ENCODE measurements around the gene NDST1. TPM values are rescaled to one million over a fixed set of nuclear protein-coding genes. Genes with fewer than 3 reads are reported as not detected.

NDST1 gene
- polyA plus RNA-seq, 1 donor = 45.4 TPM

DNA sequence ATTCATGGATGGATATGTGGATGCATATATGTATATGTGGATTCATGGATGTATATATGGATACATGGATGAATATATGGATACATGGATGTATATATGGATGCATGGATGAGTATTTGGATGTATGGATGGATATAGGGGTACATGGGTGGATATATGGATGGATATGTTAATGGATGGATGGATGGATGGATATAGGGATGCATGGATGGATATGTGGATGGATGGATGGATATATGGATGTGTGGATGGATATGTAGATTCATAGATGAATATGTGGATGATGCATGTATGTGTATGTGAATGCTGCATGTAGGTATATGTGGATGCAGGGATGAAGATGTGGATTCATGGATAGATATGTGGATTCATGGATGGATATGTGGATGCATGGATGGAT lies 79.1 kb downstream of the NDST1 start:
- DNase-seq = no peak
- Histone ChIP-seq H3K27me3 (ENCODE audit: control insufficient read depth, insufficient read depth, low read length) (no peaks in the 10 kb centered on the region), H3K9me3 (ENCODE audit: control insufficient read depth, low read depth, low read length) (no peaks in the 10 kb centered on the region), H3K36me3 (ENCODE audit: control insufficient read depth, insufficient read depth, low read length) (no peaks in the 10 kb centered on the region), H3K27ac (ENCODE audit: low read length) (peak overlapping the region; percentile 90), H3K4me3 (ENCODE audit: low read length) (peak overlapping the region; percentile 61), H3K4me1 (ENCODE audit: control insufficient read depth, insufficient read depth, low read length) (peaks cover 80% of the 10 kb centered on the region)

- peak in 1 of 2 donors; percentile 87 for DNase-seq
- peaks cover 5% of the 10 kb centered on the region for H3K36me3 ChIP-seq (ENCODE audit: control insufficient read depth, insufficient read depth, low read length)
- H3K4me3 ChIP-seq (ENCODE audit: low read length) = peak overlapping the region; percentile 61
- H3K9me3 ChIP-seq (ENCODE audit: control insufficient read depth, low read depth, low read length) = no peaks in the 10 kb centered on the region
- H3K27ac ChIP-seq (ENCODE audit: low read length) = peak overlapping the region; percentile 90
- peaks cover 81% of the 10 kb centered on the region for H3K4me1 ChIP-seq (ENCODE audit: control insufficient read depth, insufficient read depth, low read length)
- WGBS (ENCODE audit: insufficient coverage, low lambda C conversion rate) = no CpG with 5 or more reads among the region's 6 CpGs
- no peaks in the 10 kb centered on the region for H3K27me3 ChIP-seq (ENCODE audit: control insufficient read depth, insufficient read depth, low read length)
These were observed 80.1 kb downstream of the NDST1 start for GRCh38 chr5:150587856-150588595.

GRCh38 chr5:150588596-150588890 lies 80.6 kb downstream of the NDST1 start:
- Histone ChIP-seq H3K9me3 (ENCODE audit: control insufficient read depth, low read depth, low read length) (no peaks in the 10 kb centered on the region), H3K4me1 (ENCODE audit: control insufficient read depth, insufficient read depth, low read length) (peaks cover 81% of the 10 kb centered on the region), H3K36me3 (ENCODE audit: control insufficient read depth, insufficient read depth, low read length) (peaks cover 5% of the 10 kb centered on the region), H3K27me3 (ENCODE audit: control insufficient read depth, insufficient read depth, low read length) (no peaks in the 10 kb centered on the region), H3K4me3 (ENCODE audit: low read length) (no peak overlapping the region), H3K27ac (ENCODE audit: low read length) (peak overlapping the region; percentile 90)
- DNase-seq = peak in 1 of 2 donors; percentile 58
- WGBS (ENCODE audit: insufficient coverage, low lambda C conversion rate) = no CpG with 5 or more reads among the region's 1 CpG

DNA sequence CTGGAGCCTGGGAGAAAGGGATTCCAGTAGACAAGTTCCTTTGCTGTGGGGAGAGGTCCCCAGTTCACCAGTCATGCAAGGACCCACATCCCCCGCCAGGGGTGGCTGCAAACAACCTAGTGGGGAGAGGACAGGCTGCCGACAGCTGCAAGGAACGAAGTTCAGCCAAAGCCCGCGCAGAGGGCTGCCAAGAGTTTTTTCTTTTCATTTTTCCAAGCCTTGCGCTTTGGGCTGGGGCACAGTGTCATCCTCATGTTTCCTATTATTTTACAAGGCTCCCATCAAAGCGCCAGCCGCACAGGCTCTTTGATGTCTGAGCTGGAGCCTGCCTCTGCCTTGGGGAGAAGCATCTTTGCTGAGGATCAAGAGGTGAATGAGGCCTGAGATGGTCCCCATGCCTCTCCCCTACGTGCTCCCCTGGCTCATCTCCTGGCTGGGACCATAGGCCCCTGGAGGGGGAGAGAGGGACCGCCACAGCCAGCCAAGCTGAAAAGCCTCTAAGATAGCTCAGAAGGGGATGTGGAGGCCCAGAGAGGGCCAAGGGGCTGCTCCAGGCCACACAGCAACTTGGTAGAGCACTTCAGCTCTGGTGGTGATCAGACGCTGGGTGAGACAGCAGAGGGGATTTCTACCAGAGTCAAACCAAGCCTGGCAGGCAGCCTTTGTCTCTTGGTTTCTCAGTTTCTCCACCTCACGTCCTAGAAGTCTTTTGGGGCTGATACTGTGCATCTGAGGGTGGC lies 82.1 kb downstream of the NDST1 start:
- H3K27me3 ChIP-seq (ENCODE audit: control insufficient read depth, insufficient read depth, low read length) = no peaks in the 10 kb centered on the region
- H3K4me1 ChIP-seq (ENCODE audit: control insufficient read depth, insufficient read depth, low read length) = peaks cover 80% of the 10 kb centered on the region
- H3K27ac ChIP-seq (ENCODE audit: low read length) = peak overlapping the region; percentile 90
- no CpG with 5 or more reads among the region's 12 CpGs for WGBS (ENCODE audit: insufficient coverage, low lambda C conversion rate)
- H3K36me3 ChIP-seq (ENCODE audit: control insufficient read depth, insufficient read depth, low read length) = peaks cover 7% of the 10 kb centered on the region
- no peak overlapping the region for H3K4me3 ChIP-seq (ENCODE audit: low read length)
- no peaks in the 10 kb centered on the region for H3K9me3 ChIP-seq (ENCODE audit: control insufficient read depth, low read depth, low read length)
- peak; percentile 72 to 78 for DNase-seq

DNA sequence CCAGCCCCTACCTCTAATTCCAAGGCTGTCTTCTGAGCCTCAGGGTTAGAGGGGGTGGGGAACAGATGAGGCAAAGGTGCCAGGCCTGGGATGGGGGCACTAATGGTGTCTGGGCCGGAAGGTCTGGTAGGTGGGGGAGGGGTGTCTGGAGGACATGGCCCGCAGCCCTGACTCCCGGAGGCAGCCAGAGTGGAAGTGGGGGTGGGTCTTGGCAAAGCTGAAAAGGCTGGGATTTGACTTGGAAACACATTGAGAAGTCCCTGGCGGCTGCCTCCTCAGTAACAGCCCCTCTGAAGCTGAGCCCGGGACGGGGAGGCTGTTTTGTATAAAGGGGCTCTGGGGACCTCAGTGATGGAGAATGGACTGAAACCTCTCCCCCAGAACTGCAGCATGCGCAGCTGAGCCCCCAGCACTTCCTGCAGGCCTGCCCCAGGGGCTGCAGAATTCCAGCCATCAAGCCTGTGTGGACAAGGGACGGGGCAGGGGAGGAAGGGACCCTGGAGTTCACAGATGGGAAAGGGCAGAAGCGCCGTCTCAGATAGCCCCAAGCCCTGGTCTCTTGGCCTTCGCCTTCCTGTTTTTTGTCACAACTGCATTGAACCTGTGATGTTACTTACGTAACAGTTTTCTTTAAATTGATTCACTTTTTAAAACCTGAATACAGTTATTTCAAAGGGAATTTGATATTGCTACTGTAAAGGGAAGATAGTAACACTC lies 83.2 kb downstream of the NDST1 start:
- H3K4me1 ChIP-seq (ENCODE audit: control insufficient read depth, insufficient read depth, low read length) = peaks cover 83% of the 10 kb centered on the region
- no peaks in the 10 kb centered on the region for H3K9me3 ChIP-seq (ENCODE audit: control insufficient read depth, low read depth, low read length)
- no CpG with 5 or more reads among the region's 12 CpGs for WGBS (ENCODE audit: insufficient coverage, low lambda C conversion rate)
- peaks cover 7% of the 10 kb centered on the region for H3K36me3 ChIP-seq (ENCODE audit: control insufficient read depth, insufficient read depth, low read length)
- no peaks in the 10 kb centered on the region for H3K27me3 ChIP-seq (ENCODE audit: control insufficient read depth, insufficient read depth, low read length)
- H3K27ac ChIP-seq (ENCODE audit: low read length) = peak overlapping the region; percentile 90
- no peak overlapping the region for H3K4me3 ChIP-seq (ENCODE audit: low read length)
- DNase-seq = peak in 1 of 2 donors; percentile 62

DNA sequence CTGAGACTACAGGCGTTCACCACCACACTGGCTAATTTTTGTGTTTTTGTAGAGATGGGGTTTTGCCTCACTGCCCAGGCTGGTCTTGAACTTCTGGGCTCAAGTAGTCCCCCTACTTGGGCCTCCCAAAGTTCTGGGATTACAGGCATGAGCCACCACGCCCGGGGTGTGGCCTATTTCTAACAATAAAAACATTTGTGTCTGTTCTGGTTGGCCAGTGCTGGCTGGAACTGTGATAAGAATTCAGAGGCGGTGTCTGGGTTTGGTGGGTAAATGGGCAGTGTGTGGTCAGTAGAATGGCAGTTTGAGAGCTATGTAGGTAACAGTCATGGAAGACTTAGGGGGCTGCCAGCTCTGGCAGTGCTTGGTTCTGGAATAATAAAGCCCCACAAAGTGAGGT lies 85.7 kb downstream of the NDST1 start:
- peak in 1 of 2 donors; percentile 32 for DNase-seq
- WGBS (ENCODE audit: insufficient coverage, low lambda C conversion rate) = no CpG with 5 or more reads among the region's 4 CpGs
- H3K4me1 ChIP-seq (ENCODE audit: control insufficient read depth, insufficient read depth, low read length) = peaks cover 84% of the 10 kb centered on the region

GRCh38 chr5:150593996-150594395 lies 86.1 kb downstream of the NDST1 start:
- H3K4me3 ChIP-seq (ENCODE audit: low read length) = no peak overlapping the region
- H3K36me3 ChIP-seq (ENCODE audit: control insufficient read depth, insufficient read depth, low read length) = peaks cover 18% of the 10 kb centered on the region
- no peak overlapping the region for H3K27ac ChIP-seq (ENCODE audit: low read length)
- no peak for DNase-seq
- H3K9me3 ChIP-seq (ENCODE audit: control insufficient read depth, low read depth, low read length) = no peaks in the 10 kb centered on the region
- WGBS (ENCODE audit: insufficient coverage, low lambda C conversion rate) = no CpG with 5 or more reads among the region's 7 CpGs
- no peaks in the 10 kb centered on the region for H3K27me3 ChIP-seq (ENCODE audit: control insufficient read depth, insufficient read depth, low read length)
- H3K4me1 ChIP-seq (ENCODE audit: control insufficient read depth, insufficient read depth, low read length) = peaks cover 84% of the 10 kb centered on the region

More for the DNA sequence above, 85.7 kb downstream of the NDST1 start:
- Histone ChIP-seq H3K27ac (ENCODE audit: low read length) (no peak overlapping the region), H3K36me3 (ENCODE audit: control insufficient read depth, insufficient read depth, low read length) (peaks cover 15% of the 10 kb centered on the region), H3K9me3 (ENCODE audit: control insufficient read depth, low read depth, low read length) (no peaks in the 10 kb centered on the region), H3K4me3 (ENCODE audit: low read length) (no peak overlapping the region), H3K27me3 (ENCODE audit: control insufficient read depth, insufficient read depth, low read length) (no peaks in the 10 kb centered on the region)

DNA sequence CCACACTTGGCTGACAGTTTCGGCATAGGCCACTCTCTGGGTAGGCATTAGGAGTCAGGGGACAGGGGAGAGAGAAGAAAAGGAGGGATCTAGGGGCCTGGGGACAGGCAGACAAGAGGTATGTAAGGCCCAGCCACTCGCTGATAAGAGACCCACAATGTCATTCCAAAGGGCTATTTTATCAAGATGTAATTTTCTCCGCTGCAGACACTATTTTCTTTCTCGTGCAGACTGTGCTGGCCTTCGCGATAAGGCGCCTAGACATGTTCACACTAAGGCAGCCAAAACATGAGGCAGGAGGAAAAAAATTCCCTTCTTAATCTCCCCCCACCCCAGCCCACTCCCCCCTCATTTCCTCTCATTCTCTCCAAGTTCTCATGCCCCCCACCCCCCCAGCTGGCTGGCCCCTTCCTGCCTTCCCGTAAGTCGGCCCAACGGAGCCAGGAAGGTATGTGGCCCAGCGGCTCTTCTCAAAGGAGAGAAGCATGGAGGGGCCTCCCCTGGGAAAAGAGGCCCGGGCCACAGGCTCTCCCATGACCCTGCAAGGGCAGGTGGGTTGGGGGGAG lies 87.6 kb downstream of the NDST1 start:
- Histone ChIP-seq H3K9me3 (ENCODE audit: control insufficient read depth, low read depth, low read length) (no peaks in the 10 kb centered on the region), H3K36me3 (ENCODE audit: control insufficient read depth, insufficient read depth, low read length) (peaks cover 23% of the 10 kb centered on the region), H3K4me3 (ENCODE audit: low read length) (no peak overlapping the region), H3K4me1 (ENCODE audit: control insufficient read depth, insufficient read depth, low read length) (peaks cover 83% of the 10 kb centered on the region), H3K27me3 (ENCODE audit: control insufficient read depth, insufficient read depth, low read length) (no peaks in the 10 kb centered on the region), H3K27ac (ENCODE audit: low read length) (peak overlapping the region; percentile 44)
- WGBS (ENCODE audit: insufficient coverage, low lambda C conversion rate) = no CpG with 5 or more reads among the region's 12 CpGs
- peak in 1 of 2 donors; percentile 47 for DNase-seq

DNA sequence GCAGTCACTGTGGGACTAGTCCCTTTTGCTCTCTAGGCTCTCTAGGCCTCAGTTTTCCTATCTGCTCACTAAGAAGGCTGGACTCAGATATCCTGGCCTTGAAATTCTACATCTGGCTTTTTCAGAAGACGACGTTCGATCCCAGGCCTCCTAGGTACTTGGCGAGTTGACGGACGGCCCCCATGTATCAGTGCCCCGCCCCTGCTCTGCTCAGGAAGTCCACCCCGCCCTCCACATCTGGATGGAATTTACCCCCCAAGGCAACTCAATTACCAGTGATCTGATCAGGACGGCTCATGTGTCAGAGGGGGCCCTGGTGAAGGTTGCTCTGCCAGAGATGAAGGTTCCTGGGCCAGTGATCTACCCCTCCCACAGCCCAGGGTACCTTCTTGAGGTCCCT lies 88.4 kb downstream of the NDST1 start:
- H3K4me3 ChIP-seq (ENCODE audit: low read length) = no peak overlapping the region
- H3K27me3 ChIP-seq (ENCODE audit: control insufficient read depth, insufficient read depth, low read length) = no peaks in the 10 kb centered on the region
- no peaks in the 10 kb centered on the region for H3K9me3 ChIP-seq (ENCODE audit: control insufficient read depth, low read depth, low read length)
- peak overlapping the region; percentile 44 for H3K27ac ChIP-seq (ENCODE audit: low read length)
- H3K36me3 ChIP-seq (ENCODE audit: control insufficient read depth, insufficient read depth, low read length) = peaks cover 23% of the 10 kb centered on the region
- H3K4me1 ChIP-seq (ENCODE audit: control insufficient read depth, insufficient read depth, low read length) = peaks cover 76% of the 10 kb centered on the region
- no CpG with 5 or more reads among the region's 9 CpGs for WGBS (ENCODE audit: insufficient coverage, low lambda C conversion rate)
- peak in 1 of 2 donors; percentile 79 for DNase-seq

DNA sequence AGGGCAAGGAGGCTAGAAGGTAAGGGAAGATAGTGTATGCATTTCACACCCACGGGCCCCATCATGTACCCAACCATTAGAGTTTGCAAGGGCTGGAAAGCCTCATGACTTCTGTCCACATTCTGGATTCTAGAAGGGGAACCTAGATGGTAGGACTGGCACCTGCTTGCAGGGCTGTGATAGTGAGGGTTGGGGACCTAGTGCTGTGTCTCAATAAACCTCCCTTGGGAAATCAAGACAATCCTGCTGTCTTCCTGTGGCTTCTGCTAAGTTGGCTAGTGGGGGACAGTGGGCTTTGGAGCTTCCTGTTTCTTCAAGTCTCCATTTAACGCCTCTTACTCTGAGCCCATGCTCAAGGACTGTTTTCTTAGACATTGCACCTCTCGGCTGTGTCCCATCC lies 88.9 kb downstream of the NDST1 start:
- WGBS (ENCODE audit: insufficient coverage, low lambda C conversion rate) = no CpG with 5 or more reads among the region's 3 CpGs
- no peaks in the 10 kb centered on the region for H3K9me3 ChIP-seq (ENCODE audit: control insufficient read depth, low read depth, low read length)
- peak overlapping the region; percentile 1 for H3K27ac ChIP-seq (ENCODE audit: low read length)
- H3K36me3 ChIP-seq (ENCODE audit: control insufficient read depth, insufficient read depth, low read length) = peaks cover 26% of the 10 kb centered on the region
- peaks cover 72% of the 10 kb centered on the region for H3K4me1 ChIP-seq (ENCODE audit: control insufficient read depth, insufficient read depth, low read length)
- H3K27me3 ChIP-seq (ENCODE audit: control insufficient read depth, insufficient read depth, low read length) = no peaks in the 10 kb centered on the region
- no peak overlapping the region for H3K4me3 ChIP-seq (ENCODE audit: low read length)
- no peak for DNase-seq

Measured in large intestine (tissue), 3 donors.